ENCODE data around the gene ZNF790. TPM values are rescaled to one million over a fixed set of nuclear protein-coding genes. Genes with fewer than 3 reads are reported as not detected.

ZNF790 gene
- total RNA-seq, 4 donors from 2014 or later, result 9.7 to 15.7 (median 14.3) TPM

- 0% methylated on average over 12 to 16 of the region's 57 CpGs for WGBS, 2 donors (ENCODE audit: low coverage in 1 of 2)
Observed at GRCh38 chr19:36772311-36773222, 65.6 kb downstream of the ZNF790 start, which contains the start of gene ZNF850. ZNF850 (minus strand) TSS chr19:36772807; CDS start chr19:36762606, 10,201 bp downstream.

GRCh38 chr19:36771261-36772231, 66.6 kb downstream of the ZNF790 start:
- ATAC-seq, result no peak
- peaks cover 0 to 26% (median 0%) of the 10 kb centered on the region in 3 donors for H3K9me3 ChIP-seq
- H3K4me1 ChIP-seq, result peaks cover 0 to 23% (median 9%) of the 10 kb centered on the region in 3 donors
- H3K27ac ChIP-seq, result peak overlapping the region; percentile 43 to 86 (median 82)
- 0 to 3% methylated on average over 14 to 28 of the region's 29 CpGs for WGBS, 2 donors (ENCODE audit: low coverage in 1 of 2)
- TF ChIP-seq POLR2AphosphoS5 (IDR thresholded peaks at IDR 0.05), result no peak
- TF ChIP-seq EP300 (IDR thresholded peaks at IDR 0.05), result no peak
- no peak for TF ChIP-seq POLR2A (IDR thresholded peaks at IDR 0.05)
- TF ChIP-seq CTCF (IDR thresholded peaks at IDR 0.05), result no peak
- H3K4me3 ChIP-seq, result peak overlapping the region; percentile 78 to 88
- peaks cover 0 to 14% of the 10 kb centered on the region in 2 donors for H3K36me3 ChIP-seq
- H3K27me3 ChIP-seq, result peaks cover 8% of the 10 kb centered on the region

More at GRCh38 chr19:36772311-36773222, 65.6 kb downstream of the ZNF790 start, which contains the start of gene ZNF850:
- H3K9me3 ChIP-seq, result peaks cover 0 to 21% (median 0%) of the 10 kb centered on the region in 3 donors
- peak within 1 kb of the TSS; percentile 78 to 88 for H3K4me3 ChIP-seq
- peaks cover 0 to 23% (median 9%) of the 10 kb centered on the region in 3 donors for H3K4me1 ChIP-seq
- H3K27me3 ChIP-seq, result peaks cover 8% of the 10 kb centered on the region
- peak within 1 kb of the TSS; percentile 43 to 86 (median 82) for H3K27ac ChIP-seq
- peak; percentile 97 for ATAC-seq
- TF ChIP-seq POLR2A (IDR thresholded peaks at IDR 0.05) (no peak), POLR2AphosphoS5 (IDR thresholded peaks at IDR 0.05) (peak; percentile 50)
- peaks cover 0 to 4% of the 10 kb centered on the region in 2 donors for H3K36me3 ChIP-seq

Small RNAs within 50 kb of the gene (small RNA-seq; reads per million reads assigned to genes)
- gene RF00019, result 0 reads per million in 4 donors

Other genes with a start within 250 kb of the ZNF790 start
- gene ZNF382, start 233.1 kb downstream of the ZNF790 start, total RNA-seq, result 10 to 100 TPM in 2 of 4 donors, 1 to 10 TPM in 2; 6.9 to 26.0 (median 16.6) TPM
- 10 to 100 TPM in 3 of 4 donors, 1 to 10 TPM in 1; 8.5 to 27.7 (median 17.1) TPM for gene ZNF461, start 171.6 kb downstream of the ZNF790 start, total RNA-seq
- gene ZNF567, start 150.8 kb downstream of the ZNF790 start, total RNA-seq, result 1 to 10 TPM; 6.2 to 9.6 (median 7.9) TPM
- gene ZNF850, start 65.6 kb downstream of the ZNF790 start, total RNA-seq, result 1 to 10 TPM; 1.6 to 3.3 (median 2.0) TPM
- gene ZNF345, start 12.5 kb upstream of the ZNF790 start, total RNA-seq, result 1 to 10 TPM; 3.9 to 7.8 (median 5.7) TPM
- 1 to 10 TPM; 2.3 to 6.9 (median 4.1) TPM for gene ZNF829, start 77.9 kb upstream of the ZNF790 start, total RNA-seq
- gene ZNF568, start 77.9 kb upstream of the ZNF790 start, total RNA-seq, result 10 to 100 TPM; 10.6 to 20.7 (median 15.4) TPM
- gene ZNF420, start 240.0 kb upstream of the ZNF790 start, total RNA-seq, result 10 to 100 TPM in 2 of 4 donors, 1 to 10 TPM in 2; 6.6 to 19.7 (median 14.5) TPM